GM18508 (cell line): ENCODE data around the gene SLC35B1.
"Not testable (repeated sequence)": the region's sequence is repeated elsewhere in the genome, so short reads cannot be mapped to it uniquely, and the experiment has no call there.

Experiments used
- ATAC-seq: cut with Tn5 transposase; IDR thresholded peaks from one replicate; pipeline ENCODE4 v1.9.1; 2021; ENCODE audit warnings: moderate number of reproducible peaks; ENCODE audit not compliant: insufficient read depth, unreplicated experiment

SLC35B1 gene

GRCh38 chr17:49677134-49677932 lies 30.4 kb downstream of the SLC35B1 start:
- no peak for ATAC-seq

- peak; percentile 60 for ATAC-seq
These were observed 31.4 kb downstream of the SLC35B1 start for GRCh38 chr17:49676276-49676868.

GRCh38 chr17:49674507-49674906 lies 33.3 kb downstream of the SLC35B1 start:
- no peak for ATAC-seq

- ATAC-seq: not testable (repeated sequence)
These were observed 34.1 kb downstream of the SLC35B1 start for GRCh38 chr17:49673679-49674078.

GRCh38 chr17:49670641-49671040 lies 37.1 kb downstream of the SLC35B1 start:
- no peak for ATAC-seq

GRCh38 chr17:49670002-49670401 lies 37.8 kb downstream of the SLC35B1 start:
- ATAC-seq: no peak

- no peak for ATAC-seq
These were observed 39.9 kb downstream of the SLC35B1 start for GRCh38 chr17:49667854-49668253.

- ATAC-seq: no peak
These were observed 43.0 kb downstream of the SLC35B1 start for GRCh38 chr17:49664706-49665211.

- ATAC-seq: no peak
These were observed 47.9 kb downstream of the SLC35B1 start for GRCh38 chr17:49659661-49660382.

- no peak for ATAC-seq
These were observed 51.5 kb downstream of the SLC35B1 start for GRCh38 chr17:49656247-49656646.
